Hepatocyte (in vitro differentiated cells): Measurements from ENCODE around the gene SH3RF3.
A peak's percentile ranks its signal among the peaks of the same experiment; 100 is the strongest.

Experiments used
- CTCF ChIP-seq: fragments of 200-600 bp; sonication (generic); IDR thresholded peaks from 2 replicates; pipeline ENCODE4 v1.5.1; 2016; ENCODE audit warnings: antibody characterized with exemption, mild to moderate bottlenecking; ENCODE audit not compliant: poor library complexity
- EZH2 ChIP-seq: fragments of 200-600 bp; sonication (generic); IDR thresholded peaks from 2 replicates; pipeline ENCODE4 v1.6.1; 2016; ENCODE audit warnings: antibody characterized with exemption, mild to moderate bottlenecking, borderline replicate concordance
- EZH2phosphoT487 ChIP-seq: fragments of 200-600 bp; sonication (generic); IDR thresholded peaks from one replicate; pipeline ENCODE4 v1.6.1; 2018; ENCODE audit warnings: antibody characterized with exemption, mild to moderate bottlenecking, low read depth, moderate library complexity; ENCODE audit not compliant: unreplicated experiment, severe bottlenecking

- TF ChIP-seq CTCF (peak; percentile 25), EZH2phosphoT487 (no peak), EZH2 (no peak)
Observed at GRCh38 chr2:109260886-109261700, 132.1 kb downstream of the SH3RF3 start.
